ENCODE data around the gene MYBBP1A.

GRCh38 chr17:4554441-4554996 is 665 bp downstream of the MYBBP1A start:
- no peak for TF ChIP-seq EZH2 (optimal IDR thresholded peaks at IDR 0.05; ENCODE audit: low read depth, low read length)
- TF ChIP-seq, protein P1, sequence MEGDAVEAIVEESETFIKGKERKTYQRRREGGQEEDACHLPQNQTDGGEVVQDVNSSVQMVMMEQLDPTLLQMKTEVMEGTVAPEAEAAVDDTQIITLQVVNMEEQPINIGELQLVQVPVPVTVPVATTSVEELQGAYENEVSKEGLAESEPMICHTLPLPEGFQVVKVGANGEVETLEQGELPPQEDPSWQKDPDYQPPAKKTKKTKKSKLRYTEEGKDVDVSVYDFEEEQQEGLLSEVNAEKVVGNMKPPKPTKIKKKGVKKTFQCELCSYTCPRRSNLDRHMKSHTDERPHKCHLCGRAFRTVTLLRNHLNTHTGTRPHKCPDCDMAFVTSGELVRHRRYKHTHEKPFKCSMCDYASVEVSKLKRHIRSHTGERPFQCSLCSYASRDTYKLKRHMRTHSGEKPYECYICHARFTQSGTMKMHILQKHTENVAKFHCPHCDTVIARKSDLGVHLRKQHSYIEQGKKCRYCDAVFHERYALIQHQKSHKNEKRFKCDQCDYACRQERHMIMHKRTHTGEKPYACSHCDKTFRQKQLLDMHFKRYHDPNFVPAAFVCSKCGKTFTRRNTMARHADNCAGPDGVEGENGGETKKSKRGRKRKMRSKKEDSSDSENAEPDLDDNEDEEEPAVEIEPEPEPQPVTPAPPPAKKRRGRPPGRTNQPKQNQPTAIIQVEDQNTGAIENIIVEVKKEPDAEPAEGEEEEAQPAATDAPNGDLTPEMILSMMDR (IDR thresholded peaks at IDR 0.05; ENCODE audit: low read length): no peak

Data from MM.1S (cell line).